GM12872 (cell line): ENCODE results near the gene RGS14.

ENCODE experiments used
- TF ChIP-seq, protein P1 (sequence below): IDR thresholded peaks from 3 replicates; pipeline ENCODE4 v1.5.1; 2011; ENCODE audit warnings: low read depth, mild to moderate bottlenecking, low read length, moderate library complexity; ENCODE audit not compliant: insufficient read depth

RGS14 gene

DNA sequence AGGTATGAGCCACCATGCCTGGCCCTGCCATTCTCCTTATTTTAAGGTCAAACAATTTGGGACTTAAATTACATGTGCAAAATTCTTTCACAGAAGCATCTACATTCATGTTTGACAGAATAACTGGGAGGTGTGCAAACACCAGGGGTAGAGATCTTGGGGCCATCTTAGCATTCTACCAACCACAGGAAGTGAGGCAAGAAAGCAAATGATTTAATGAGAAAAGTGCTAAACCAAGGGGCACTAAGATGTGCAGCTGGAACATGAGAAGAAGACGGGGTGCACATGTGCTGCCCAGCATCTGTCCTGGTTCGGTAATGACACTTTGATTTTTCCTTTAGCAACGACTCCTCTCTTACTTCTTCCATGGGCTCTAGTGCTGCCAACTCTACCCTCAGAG is 52.9 kb downstream of the RGS14 start:
- TF ChIP-seq, protein P1, sequence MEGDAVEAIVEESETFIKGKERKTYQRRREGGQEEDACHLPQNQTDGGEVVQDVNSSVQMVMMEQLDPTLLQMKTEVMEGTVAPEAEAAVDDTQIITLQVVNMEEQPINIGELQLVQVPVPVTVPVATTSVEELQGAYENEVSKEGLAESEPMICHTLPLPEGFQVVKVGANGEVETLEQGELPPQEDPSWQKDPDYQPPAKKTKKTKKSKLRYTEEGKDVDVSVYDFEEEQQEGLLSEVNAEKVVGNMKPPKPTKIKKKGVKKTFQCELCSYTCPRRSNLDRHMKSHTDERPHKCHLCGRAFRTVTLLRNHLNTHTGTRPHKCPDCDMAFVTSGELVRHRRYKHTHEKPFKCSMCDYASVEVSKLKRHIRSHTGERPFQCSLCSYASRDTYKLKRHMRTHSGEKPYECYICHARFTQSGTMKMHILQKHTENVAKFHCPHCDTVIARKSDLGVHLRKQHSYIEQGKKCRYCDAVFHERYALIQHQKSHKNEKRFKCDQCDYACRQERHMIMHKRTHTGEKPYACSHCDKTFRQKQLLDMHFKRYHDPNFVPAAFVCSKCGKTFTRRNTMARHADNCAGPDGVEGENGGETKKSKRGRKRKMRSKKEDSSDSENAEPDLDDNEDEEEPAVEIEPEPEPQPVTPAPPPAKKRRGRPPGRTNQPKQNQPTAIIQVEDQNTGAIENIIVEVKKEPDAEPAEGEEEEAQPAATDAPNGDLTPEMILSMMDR: no peak

DNA sequence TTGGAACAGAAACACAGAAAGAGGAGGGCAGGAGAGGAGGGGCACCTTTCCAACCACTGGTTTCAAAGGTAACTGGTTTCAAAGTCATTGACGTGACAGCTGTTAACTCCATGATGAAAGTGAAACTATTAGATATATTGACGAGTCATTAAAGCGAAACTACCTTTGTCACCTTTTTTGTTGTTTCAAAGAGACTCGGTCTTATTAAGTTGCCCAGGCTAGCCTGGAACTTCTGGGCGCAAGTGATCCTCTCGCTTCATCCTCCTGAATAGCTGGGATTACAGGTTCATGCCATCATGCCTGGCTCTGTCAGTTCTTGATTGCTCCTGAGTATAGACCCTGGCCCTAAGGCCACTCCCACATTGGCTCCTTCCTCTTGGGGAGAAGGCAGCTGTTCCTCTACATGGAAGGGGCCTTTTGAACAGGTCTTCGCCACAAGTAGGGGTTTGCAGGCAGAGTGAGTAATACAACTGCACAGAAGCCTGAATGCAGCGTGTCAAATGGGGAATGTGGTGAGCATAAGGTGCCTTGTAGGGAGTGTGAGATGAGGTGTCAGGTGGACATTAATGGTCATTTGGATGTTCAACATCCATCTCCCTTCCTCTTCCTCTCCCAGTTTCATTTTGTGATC is 55.0 kb downstream of the RGS14 start:
- TF ChIP-seq, protein P1: no peak

DNA sequence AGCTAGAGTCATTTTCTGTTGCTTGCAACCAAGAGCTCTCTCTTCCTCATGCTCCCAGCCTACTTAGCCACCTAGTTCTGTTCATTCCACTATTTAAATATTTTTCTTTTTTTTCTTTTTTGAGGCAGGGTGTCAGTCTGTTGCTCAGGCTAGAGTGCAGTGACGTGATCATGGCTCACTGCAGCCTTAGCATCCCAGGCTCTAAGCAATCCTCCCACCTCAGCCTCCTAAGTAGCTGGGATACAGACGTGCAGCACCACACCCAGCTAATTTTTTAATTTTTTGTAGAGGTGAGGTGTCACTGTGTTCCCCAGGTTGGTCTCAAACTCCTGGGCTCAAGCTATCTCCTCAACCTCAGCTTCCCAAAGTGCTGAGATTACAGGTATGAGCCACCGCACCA is 56.8 kb downstream of the RGS14 start:
- TF ChIP-seq, protein P1: no peak

DNA sequence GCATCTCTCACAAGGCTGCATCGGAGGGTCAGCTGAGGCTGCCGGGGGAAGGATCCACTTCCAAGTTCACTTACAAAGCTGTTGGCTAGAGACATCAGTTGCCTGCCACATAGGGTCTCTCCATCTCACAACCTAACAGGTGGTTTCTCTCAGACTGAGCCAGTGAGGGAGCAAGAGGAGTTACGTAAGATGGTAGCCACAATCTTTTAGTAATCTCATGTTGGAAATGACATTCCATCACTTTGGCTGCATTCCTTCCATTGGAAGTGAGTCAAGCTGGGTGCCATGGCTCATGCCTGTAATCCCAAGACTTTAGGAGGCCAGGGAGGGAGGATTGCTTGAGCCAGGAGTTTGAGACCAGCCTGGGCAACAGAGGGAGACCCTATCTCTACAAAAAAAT is 61.3 kb downstream of the RGS14 start:
- TF ChIP-seq, protein P1: no peak

DNA sequence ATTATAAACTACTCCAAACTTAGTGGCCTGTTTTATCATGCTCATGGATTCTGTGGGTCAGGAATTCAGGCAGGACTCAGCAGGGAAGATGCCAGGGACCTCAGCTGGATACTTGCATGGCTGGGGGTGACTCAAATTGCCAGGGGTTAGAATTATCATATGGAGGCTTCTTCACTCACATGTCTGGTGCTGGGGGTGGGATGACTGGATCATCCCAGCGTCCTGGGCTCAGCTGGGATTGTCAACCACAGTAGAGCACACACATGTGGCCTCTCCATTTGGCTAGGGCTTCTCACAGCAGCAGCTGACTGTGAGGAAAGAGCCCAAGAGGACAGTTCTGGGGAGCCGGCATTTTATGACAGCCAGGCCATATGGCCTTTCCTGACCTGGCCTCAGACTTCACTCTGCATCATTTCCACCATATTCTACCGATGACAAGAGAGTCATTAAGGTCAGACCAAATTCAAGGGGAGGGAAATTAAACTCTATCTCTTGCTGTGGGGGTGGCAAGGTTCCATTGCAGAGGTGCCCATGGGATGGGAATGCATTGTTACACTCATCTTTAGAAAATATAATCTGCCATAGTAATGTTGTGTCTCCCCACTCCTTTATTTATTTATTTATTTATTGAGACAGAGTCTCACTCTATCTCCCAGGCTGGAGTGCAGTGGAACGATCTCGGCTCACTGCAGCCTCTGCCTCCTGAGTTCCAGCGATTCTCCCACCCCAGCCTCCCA is 63.5 kb downstream of the RGS14 start:
- TF ChIP-seq, protein P1: no peak
